DMS79 treated with DMSO at 0.1 percent for 48 hours (cell line): ENCODE measurements around the gene GNA15.

ENCODE experiments used
- DNase-seq: peaks from one replicate; lab custom pipeline; 2025; lab: John Stamatoyannopoulos, UW

GNA15 gene

DNA sequence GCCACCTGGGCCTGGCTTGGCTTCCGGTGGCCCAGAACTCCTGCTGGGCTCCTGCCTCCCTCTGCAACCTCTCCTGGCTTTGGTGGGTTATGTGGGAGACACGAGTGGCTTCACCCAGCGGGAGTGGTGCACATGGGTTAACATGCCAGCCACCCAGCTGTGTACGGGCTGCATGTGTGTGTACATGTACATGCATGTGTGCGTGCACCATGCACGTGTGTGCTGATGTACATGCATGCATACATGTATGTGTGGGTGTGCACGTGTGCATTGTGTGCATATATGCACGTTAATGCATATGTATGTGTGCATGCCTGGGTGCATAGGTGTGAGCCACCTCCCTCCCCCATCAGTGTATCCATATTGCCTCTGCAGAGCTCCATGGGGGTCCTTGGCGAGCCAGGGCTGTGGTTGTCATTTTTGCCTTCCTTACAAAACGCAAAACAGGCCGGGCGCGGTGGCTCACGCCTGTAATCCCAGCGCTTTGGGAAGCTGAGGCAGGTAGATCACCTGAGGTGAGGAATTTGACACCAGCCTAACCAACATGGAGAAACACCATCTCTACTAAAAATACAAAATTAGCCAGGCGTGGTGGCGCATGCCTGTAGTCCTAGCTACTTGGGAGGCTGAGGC, 29.2 kb upstream of the GNA15 start:
- DNase-seq: no peak

DNA sequence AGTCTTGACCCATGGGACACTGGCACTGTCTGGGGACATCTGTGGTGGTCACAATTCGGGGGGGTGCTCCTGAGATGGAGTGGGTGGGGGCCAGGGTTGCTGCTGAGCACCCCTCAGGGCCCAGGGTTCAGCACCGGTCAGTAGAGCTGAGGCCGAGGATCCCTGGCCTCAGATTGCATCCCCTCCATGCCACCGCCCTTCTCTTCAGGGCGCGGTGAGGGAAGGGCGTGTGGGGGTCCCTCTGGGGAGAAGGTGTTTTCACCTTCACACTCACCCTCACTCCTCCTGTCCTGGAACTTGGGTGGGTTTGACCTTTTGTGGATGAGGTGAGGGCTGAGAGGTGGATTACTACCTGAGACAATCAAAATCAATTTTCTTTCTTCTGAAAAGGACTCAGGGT, 28.2 kb upstream of the GNA15 start:
- DNase-seq: no peak

DNA sequence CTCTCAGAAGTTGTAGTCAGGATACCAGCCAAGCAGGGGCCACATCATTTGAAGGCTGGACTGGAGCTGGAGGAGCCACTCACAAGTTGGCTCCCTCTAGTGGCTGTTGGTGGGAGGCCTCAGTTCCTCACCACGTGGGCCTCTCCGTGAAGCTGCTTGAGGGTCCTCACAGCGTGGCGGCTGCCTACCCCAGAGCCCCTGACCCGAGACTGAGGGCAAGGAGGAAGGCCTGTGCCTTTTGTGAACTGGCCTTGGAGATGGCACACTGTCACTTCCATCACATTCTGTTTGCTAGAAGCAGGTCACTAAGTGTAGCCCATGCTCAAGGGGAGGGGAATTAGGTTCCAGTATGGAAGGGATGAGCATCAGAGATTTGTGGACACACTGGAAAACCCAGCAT, 27.1 kb upstream of the GNA15 start:
- DNase-seq: peak; percentile 31

DNA sequence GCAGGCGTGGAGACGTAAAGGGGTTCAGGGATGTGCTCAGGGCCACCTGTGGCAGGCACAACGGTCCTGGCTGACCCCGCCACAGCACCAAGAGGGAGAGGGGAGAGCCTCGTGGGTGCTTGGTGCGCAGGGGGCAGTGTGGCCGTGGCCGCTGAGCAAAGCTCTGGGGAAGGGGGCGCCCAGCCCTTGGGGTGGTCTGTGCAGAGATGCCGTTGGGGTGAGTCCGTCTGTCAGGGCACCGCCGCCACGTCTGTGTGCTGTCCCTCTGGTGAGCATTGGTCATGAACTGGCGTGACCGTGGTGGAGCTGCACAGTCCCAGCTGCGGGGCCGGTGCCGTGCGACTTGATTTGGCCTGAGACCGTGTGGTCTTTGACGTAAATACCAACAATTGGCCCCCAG, 26.3 kb upstream of the GNA15 start:
- DNase-seq: no peak

DNA sequence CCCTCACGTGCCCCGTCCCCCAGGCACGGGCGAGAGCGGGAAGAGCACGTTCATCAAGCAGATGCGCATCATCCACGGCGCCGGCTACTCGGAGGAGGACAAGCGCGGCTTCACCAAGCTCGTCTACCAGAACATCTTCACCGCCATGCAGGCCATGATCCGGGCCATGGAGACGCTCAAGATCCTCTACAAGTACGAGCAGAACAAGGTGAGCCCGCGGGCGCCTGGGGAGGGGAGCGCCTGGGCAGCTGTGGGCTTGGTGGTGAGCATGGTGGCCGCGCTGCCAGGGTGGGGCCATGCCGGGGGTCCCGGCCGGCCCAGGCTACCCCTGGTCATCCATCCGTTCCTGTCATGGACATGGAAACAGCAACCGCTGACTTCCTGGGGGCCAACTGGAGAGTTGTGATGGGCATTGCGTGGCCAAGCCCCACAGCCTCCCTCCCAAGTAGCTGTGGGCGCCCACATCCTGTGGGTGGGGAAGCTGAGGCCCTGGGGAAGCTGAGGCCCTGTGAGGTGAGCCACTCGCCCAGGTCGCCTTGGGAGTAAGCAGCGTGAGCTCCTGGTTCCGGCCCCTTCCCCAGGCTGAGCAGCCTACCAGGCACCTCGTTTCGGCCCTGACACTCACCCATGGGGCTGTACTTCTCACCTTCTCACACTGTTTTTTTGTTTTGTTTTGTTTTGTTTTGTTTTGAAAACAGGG, 25.6 kb upstream of the GNA15 start:
- no peak for DNase-seq

DNA sequence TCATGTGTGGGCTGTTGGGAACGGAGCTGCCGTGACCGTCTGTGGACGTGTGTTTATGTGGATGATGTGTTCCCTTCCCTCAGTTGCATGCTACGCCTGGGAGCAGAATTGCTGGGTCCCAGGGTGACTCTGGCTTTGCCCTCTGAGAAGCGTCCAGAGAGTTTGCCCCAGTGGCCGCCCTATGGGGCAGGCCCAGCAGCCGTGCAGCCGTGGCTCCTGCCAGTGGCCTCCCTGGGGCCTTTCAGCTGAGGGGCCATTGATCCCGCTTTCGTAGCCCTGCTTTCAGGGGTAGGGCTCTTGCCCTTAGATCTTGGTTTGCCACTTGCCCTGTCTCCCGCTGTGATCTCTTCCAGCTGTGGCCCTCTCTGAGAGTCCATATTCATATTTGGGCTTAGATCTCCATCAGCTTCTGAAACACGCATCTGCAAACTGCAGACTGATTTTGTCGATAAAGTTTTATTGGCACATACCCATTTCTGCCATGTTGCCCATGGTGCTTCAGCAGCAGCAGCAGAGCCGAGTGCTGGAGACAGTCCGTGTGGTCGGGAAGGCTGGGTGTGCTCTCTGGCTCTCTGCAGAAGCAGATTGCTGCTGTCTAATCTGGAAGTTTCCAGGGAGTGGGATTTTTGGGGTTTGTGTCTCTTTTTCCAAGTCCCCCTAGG, 24.1 kb upstream of the GNA15 start:
- no peak for DNase-seq

DNA sequence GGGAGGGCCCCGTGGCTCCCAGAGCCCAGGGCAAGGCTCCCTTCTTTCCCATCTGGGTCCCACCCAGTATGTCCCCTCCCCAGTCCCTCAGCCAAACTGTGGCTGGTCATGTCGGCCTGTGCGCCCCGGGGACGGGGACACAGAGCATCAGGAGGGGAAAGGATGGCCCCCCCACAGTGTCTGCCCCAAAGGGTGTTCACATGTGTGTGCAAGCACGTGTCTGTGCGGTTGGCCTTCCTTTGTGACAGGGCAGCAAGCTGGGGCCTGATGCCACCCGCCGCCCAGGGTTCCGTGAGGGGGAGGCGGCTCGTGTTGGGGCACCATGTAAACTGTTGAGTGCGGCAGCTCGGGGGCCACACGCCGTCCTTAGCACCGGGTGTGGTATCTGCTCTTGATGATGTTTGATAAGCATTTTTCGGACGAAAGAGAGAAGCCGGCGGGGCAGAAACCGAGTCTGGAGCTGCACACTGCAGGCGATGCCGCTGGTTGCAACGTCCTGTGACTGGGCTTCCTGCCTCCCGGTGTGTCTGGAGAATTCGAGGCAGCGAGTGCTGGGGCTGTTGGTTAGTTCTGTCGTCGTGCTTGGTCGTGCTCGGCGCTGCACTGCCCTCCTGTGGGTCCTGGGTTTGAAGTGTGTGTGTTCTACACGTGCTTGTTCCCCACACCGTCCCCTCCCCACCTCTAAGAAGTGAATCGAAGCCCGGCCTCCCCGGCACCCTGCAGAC, 23.3 kb upstream of the GNA15 start:
- DNase-seq: no peak

DNA sequence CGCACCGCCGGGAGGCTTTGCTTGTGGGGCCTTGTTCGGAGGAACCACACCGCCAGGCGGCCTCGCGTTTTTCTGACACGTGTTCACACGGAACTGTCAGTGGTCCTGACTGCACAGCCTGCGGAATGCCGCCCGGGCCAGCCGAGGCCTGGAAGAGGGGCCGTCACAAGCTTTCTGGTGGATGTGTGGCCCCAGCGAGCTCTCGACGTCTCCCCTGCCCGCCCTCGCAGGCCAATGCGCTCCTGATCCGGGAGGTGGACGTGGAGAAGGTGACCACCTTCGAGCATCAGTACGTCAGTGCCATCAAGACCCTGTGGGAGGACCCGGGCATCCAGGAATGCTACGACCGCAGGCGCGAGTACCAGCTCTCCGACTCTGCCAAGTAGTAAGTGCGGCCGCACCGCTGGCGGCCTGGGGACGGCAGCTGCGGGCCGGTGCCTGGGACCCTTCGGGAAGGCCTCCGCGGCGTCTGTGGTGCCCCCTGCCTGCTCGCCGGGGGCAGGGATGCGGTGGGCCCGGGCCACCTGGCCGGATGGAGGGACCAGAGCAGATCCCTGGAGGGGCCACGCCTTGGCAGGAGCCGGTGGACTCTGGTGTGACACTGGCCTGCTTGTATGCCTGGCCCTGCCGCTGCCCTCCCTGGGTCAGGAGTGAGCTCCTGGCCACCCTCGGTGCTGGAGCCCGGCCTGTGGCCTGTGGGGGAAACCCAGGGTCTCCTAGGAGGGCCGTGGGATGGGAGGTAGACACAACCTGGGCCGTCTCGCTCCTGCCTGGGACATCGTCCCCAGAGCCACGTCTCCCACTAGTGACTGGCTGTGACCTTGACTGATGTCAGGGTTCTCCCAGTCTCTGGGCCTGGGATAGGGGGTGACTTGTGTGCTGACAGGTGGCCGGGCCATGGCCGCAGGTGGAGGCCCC, 22.5 kb upstream of the GNA15 start:
- no peak for DNase-seq

DNA sequence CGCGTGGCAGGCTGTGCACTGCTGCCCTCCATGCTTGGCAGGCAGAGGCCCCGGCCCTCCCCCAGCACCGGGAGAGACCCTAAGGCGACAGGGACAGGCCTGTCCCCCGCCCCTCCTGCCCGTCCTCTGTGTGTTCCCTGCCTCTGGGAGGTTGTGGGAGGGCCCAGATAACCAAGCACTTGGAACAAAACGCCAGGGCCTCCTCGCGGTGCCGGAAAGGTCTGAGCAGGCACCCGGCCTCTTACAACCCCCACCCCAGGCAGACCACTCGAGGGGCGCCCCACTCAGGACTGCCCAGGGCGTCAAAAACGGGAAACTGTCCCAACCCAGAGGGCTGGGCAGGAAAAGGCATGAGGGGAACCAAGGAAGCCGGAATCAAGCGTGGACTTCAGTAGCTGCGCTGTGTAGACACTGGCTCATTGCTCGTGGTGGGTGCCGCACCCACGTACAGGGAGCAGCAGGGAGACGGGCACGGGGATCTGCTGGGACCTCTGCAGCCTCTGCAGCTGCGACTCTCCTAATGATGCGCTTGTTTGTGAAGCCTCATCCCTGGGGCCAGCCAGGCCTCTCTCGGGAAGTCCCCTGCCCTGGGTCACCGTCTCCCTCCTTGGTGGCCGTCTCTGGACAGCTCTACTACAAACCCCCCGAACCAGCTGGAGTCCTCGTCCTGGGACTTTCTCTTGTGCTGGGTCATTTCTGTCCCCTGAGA, 21.7 kb upstream of the GNA15 start:
- no peak for DNase-seq

DNA sequence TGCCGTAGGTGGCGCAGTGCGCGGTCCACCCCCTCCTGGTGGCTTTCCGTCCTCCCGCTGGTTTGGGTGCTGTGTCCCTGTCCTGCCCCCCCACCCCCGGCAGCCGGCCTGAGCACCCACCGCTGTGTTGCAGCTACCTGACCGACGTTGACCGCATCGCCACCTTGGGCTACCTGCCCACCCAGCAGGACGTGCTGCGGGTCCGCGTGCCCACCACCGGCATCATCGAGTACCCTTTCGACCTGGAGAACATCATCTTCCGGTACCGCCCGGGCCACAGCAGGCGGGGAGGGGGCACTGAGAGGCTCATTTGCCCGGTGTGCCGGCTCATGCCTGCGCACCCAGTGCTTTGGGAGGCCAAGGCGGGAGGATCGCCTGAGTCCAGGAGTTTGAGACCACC, 21.0 kb upstream of the GNA15 start:
- DNase-seq: no peak

DNA sequence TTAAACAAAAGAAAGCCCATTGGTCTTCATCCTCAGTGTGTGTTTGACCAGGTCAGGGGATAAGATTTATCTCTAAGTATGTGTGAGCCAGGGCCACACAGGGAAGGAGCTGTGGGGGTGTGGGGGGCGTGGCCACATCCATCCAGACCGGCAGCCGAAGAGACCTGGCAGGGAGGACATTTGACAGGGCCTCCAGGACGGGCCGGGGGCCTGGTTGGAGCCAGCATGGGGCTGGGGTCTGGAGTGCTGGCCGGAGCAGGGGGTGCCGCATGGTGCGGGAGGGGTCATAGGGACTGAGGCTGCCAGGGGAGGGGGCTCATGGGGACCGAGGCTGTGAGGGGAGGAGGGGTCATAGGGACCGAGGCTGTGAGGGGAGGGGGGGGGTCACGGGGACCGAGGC, 20.4 kb upstream of the GNA15 start:
- no peak for DNase-seq

DNA sequence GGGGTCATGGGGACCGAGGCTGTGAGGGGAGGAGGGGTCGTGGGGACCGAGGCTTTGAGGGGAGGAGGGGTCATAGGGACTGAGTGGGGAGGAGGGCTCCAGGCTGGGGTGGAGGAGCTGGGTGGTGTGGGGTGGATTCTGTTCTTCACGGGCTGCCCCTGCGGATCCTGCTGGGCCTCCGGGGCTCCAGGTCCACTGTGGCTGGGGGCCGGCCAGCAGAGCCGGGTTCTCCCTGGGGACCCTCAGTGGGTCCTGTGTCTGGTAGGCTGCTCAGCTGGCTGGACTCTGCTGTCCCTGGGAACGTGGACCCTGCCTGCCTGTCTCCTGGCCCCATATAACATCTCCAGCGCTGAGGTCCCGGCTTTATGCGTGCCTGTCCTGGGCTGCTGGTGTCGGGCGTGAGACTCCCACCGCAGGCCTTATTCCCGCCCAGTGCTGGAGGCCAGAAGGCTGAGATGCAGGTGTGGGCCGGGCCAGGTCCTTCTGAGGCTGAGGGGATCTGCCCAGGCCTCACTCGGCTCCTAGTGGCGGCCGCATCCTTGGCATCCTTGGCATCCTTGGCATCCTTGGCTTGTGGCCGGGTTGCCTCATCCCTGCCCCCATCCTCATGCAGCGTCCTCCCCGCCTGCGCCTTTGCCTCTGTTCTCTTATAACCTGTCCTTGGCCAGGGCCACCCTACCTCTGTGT, 19.8 kb upstream of the GNA15 start:
- DNase-seq: no peak

DNA sequence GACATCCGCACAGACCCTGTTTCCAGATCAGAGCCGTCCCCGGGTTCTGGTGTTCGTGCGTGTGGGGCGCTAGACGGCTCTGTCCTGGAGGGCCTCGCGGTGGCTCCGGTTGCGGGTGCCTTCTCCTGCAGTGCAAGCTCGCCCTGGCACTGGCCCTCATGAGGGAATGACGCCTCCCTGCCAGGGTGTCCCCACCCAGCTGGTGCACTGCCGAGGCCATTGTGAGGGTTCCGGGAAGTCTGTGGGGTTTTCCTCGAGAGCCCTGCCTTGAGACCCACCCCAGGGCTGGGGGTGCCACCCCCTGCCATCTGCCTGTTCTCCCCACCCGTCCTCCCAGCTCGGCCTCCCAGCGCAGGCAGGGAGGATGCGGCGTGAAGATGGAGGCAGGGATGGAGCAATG, 19.2 kb upstream of the GNA15 start:
- DNase-seq: no peak

DNA sequence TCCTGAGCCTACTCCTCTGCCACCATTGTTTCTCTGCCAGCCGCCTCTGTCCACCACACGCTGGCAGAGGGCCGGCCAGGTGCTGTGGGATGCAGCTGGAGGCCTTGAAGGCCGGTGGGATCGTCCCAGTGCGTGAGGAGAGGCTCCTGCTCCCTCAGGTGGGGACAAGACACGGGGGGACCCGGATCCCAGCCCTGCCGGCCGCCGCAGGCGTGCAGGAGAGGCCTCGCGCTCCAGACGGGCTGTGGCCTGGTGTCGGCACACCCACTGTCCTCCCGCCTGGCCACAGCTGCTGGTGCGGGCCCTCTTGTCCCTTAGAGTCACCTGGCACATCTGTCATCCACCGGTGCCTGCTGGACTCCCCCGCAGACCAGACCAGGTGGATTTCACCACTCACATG, 18.1 kb upstream of the GNA15 start:
- DNase-seq: no peak

DNA sequence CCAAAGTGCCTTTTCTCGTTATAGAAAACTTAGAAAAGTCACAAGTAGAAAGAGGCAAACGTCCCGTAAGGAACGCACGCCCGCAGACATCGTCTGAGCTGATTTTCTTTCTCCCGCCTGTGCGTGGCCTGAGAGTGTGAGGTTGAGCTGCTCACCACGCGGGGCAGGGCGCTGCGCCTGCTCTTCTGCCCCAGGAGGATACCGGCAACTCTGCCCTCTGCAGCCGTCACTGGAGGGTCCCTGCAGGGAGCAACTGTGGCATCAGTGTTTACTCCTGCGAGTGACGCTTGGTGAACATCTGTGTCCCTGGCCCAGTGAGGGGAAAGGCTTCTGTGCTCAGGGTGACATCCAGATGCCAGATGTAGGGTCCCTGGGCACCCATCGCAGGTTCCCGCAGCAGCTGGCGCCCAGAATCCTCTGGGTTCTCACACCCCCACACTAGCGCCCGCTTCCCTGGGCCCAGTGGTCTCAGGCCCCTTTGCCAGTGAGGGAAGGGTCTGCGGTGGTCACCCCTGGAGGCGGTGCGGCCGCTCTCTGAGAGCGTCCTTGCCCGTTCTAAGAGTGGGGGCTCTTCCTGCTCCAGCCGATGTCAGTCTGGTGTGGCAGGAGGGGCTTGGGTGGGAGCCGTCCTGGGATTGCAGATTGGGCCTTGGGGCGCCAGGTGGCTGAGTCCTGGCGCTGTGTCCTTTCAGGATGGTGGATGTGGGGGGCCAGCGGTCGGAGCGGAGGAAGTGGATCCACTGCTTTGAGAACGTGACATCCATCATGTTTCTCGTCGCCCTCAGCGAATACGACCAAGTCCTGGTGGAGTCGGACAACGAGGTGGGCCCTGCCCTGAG, 17.4 kb upstream of the GNA15 start:
- DNase-seq: no peak

DNA sequence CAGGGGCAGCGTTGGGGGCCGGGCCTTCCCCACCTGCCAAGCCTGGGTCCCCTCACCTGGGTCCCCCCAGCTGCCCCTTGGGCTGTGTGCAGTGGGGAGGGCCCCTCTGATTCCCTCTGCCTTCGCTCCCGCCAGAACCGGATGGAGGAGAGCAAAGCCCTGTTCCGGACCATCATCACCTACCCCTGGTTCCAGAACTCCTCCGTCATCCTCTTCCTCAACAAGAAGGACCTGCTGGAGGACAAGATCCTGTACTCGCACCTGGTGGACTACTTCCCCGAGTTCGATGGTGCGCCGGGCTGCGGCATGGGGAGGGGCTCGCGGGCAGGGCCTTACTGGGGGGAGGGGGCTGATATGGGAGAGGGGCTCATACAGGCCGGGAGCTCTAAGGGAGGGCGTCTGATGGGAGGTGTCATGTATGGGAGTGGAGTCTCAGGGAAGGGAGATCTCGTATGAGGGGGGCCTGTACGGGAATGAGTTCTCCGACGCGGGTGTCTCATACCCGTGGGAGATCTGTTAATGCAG, 16.7 kb upstream of the GNA15 start:
- DNase-seq: no peak

DNA sequence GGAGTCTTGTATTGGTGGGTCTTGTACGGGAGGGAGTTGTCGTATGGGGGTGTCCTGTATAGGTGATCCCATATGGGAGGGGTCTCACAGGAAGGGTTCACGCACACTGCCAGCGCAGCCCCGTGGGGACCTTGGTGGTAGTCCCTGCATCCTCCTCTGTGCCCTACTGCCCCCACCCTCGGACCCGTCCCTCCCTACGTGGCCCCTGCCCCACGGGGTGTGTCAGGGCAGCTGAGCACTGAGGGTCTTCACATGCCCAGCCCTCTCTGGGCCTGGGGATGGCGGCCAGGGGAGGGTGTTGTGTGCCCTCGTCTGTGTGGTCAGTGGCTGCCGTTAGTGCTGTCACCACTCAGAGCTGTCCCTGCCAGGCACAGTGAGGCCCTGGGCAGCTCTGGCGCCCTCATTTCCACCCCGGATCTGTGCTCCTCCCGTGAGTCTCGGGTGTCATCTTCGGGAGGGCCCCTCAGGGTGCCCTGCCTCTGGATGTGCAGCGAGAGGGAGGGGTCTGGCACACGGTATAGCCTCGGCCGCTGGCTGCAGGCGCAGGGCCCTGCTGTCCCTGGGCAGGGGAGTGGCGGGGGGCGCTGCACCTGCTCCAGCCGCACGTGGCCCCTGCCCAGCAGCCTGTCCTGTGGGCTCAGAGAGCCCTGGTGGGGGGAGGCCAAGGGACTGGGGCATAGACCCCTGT, 16.0 kb upstream of the GNA15 start:
- no peak for DNase-seq

DNA sequence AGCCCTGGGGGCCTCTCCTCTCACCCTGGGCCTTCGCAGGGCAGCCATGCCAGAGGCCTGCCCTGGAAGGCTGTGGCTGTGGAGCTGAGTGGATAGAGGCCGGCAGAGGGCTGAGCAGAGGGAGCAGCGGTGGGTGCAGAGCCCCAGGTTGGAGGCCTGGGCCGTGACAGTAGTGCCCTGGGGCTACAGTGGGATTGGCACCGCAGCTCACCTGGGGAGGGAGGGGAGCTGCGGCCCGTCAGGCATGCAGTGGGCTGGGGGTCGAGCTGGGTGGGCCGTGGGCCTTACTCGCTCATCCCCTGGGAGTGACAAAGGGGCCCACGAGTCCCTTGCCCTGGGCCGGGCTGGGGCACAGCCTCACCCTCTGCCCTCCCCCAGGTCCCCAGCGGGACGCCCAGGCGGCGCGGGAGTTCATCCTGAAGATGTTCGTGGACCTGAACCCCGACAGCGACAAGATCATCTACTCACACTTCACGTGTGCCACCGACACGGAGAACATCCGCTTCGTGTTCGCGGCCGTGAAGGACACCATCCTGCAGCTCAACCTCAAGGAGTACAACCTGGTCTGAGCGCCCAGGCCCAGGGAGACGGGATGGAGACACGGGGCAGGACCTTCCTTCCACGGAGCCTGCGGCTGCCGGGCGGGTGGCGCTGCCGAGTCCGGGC, 15.1 kb upstream of the GNA15 start:
- DNase-seq: no peak
